Suprapubic skin (tissue), 4 donors: ENCODE data around the gene RNF31. TPM values are rescaled to one million over a fixed set of nuclear protein-coding genes. Genes with fewer than 3 reads are reported as not detected.

Source experiments
- DNase-seq, 2 donors: peaks; one replicate each; pipeline ENCODE4 v3.0.0-alpha.2; 2019; ENCODE audit warnings: low spot score in 2 of 2
- H3K27ac ChIP-seq: fragments of 200-600 bp; sonication (generic); one replicate; pipeline ENCODE4 v1.5.1; 2019
- H3K27me3 ChIP-seq: fragments of 200-600 bp; sonication (generic); one replicate; pipeline ENCODE4 v1.5.1; 2019
- H3K36me3 ChIP-seq: fragments of 200-600 bp; sonication (generic); one replicate; pipeline ENCODE4 v1.5.1; 2019
- H3K4me1 ChIP-seq: fragments of 200-600 bp; sonication (generic); one replicate; pipeline ENCODE4 v1.5.1; 2019
- H3K4me3 ChIP-seq: fragments of 200-600 bp; sonication (generic); one replicate; pipeline ENCODE4 v1.5.1; 2019; ENCODE audit warnings: mild to moderate bottlenecking
- H3K9me3 ChIP-seq: fragments of 200-600 bp; sonication (generic); one replicate; pipeline ENCODE4 v1.5.1; 2019
- CTCF ChIP-seq, 2 donors: fragments of 200-600 bp in 1 of 2; fragments of 450-650 bp in 1 of 2; sonication (generic) in 1 of 2; IDR thresholded peaks; one replicate each; pipeline ENCODE4 v1.5.1; 2016 to 2019; ENCODE audit warnings: antibody characterized with exemption in 2 of 2, mild to moderate bottlenecking in 1 of 2, moderate library complexity in 1 of 2
- EP300 ChIP-seq: sonication (generic); formaldehyde crosslinking; IDR thresholded peaks from one replicate; pipeline ENCODE4 v1.6.1; 2017; ENCODE audit warnings: antibody characterized with exemption
- POLR2A ChIP-seq, 2 donors: fragments of 450-650 bp; IDR thresholded peaks; one replicate each; pipeline ENCODE4 v1.6.1; 2017; ENCODE audit warnings: antibody characterized with exemption in 2 of 2, mild to moderate bottlenecking in 2 of 2, moderate library complexity in 2 of 2
- POLR2AphosphoS5 ChIP-seq, 3 donors: sonication (generic); formaldehyde crosslinking; IDR thresholded peaks; one replicate each; pipeline ENCODE4 v1.6.1; 2017; ENCODE audit warnings: antibody characterized with exemption in 3 of 3
- WGBS: methylation state at CpG from one replicate; pipeline ENCODE4 v1.1.5; 2018; 5-methylcytosine and 5-hydroxymethylcytosine counted together
- total RNA-seq, 4 donors: library from RNA; depleted of rRNA; stranded (reverse); fragments of >200 nt; gene quantifications; one replicate each; pipeline ENCODE4 v1.1.0, GENCODE V29; 2016

The RNF31 gene
- total RNA-seq, 4 donors from 2014 or later, result 62.3 to 97.2 (median 70.6) TPM

- TF ChIP-seq EP300 (no peak), POLR2AphosphoS5 (IDR thresholded peaks at IDR 0.05) (no peak), CTCF (IDR thresholded peaks at IDR 0.05) (no peak), POLR2A (IDR thresholded peaks at IDR 0.05) (no peak)
- 97% methylated on average over 6 of the region's 6 CpGs for WGBS
- H3K27ac ChIP-seq, result no peak overlapping the region
- peaks cover 20% of the 10 kb centered on the region for H3K4me1 ChIP-seq
- no peak overlapping the region for H3K4me3 ChIP-seq
- H3K9me3 ChIP-seq, result no peaks in the 10 kb centered on the region
- H3K27me3 ChIP-seq, result no peaks in the 10 kb centered on the region
- DNase-seq, result no peak
- H3K36me3 ChIP-seq, result peaks cover 72% of the 10 kb centered on the region
These were observed 27.6 kb upstream of the RNF31 start for GRCh38 chr14:24119691-24120090.

- Histone ChIP-seq H3K4me1 (peaks cover 9% of the 10 kb centered on the region), H3K9me3 (no peaks in the 10 kb centered on the region), H3K27ac (no peak overlapping the region), H3K4me3 (no peak overlapping the region), H3K36me3 (peaks cover 73% of the 10 kb centered on the region), H3K27me3 (no peaks in the 10 kb centered on the region)
- 98% methylated on average over 8 of the region's 8 CpGs for WGBS
- no peak for DNase-seq
- no peak for TF ChIP-seq POLR2A (IDR thresholded peaks at IDR 0.05)
- no peak for TF ChIP-seq POLR2AphosphoS5 (IDR thresholded peaks at IDR 0.05)
- TF ChIP-seq EP300, result no peak
- TF ChIP-seq CTCF (IDR thresholded peaks at IDR 0.05), result no peak
These were observed 26.1 kb upstream of the RNF31 start for GRCh38 chr14:24121210-24121609.

- TF ChIP-seq POLR2AphosphoS5 (IDR thresholded peaks at IDR 0.05) (no peak), CTCF (IDR thresholded peaks at IDR 0.05) (no peak), EP300 (no peak), POLR2A (IDR thresholded peaks at IDR 0.05) (no peak)
- no peaks in the 10 kb centered on the region for H3K27me3 ChIP-seq
- no peak for DNase-seq
- 90% methylated on average over 4 of the region's 4 CpGs for WGBS
- H3K4me3 ChIP-seq, result no peak overlapping the region
- peaks cover 69% of the 10 kb centered on the region for H3K36me3 ChIP-seq
- no peaks in the 10 kb centered on the region for H3K9me3 ChIP-seq
- H3K27ac ChIP-seq, result no peak overlapping the region
- no peaks in the 10 kb centered on the region for H3K4me1 ChIP-seq
These were observed 24.9 kb upstream of the RNF31 start for GRCh38 chr14:24122416-24122815.

- peaks cover 64% of the 10 kb centered on the region for H3K36me3 ChIP-seq
- peak in 1 of 2 donors; percentile 40 for DNase-seq
- 83% methylated on average over 7 of the region's 8 CpGs for WGBS
These were observed 24.4 kb upstream of the RNF31 start for GRCh38 chr14:24122898-24123297.

More at GRCh38 chr14:24122898-24123297, 24.4 kb upstream of the RNF31 start:
- Histone ChIP-seq H3K4me1 (no peaks in the 10 kb centered on the region), H3K27ac (no peak overlapping the region), H3K27me3 (no peaks in the 10 kb centered on the region), H3K9me3 (no peaks in the 10 kb centered on the region), H3K4me3 (no peak overlapping the region)
- no peak for TF ChIP-seq EP300
- no peak for TF ChIP-seq POLR2A (IDR thresholded peaks at IDR 0.05)
- no peak for TF ChIP-seq CTCF (IDR thresholded peaks at IDR 0.05)
- no peak for TF ChIP-seq POLR2AphosphoS5 (IDR thresholded peaks at IDR 0.05)
